NCI-H2107 treated with DMSO at 0.1 percent for 48 hours (cell line): ENCODE results near the gene MCU.
A peak's percentile ranks its signal among the peaks of the same experiment; 100 is the strongest.
"Not testable (repeated sequence)": the region's sequence is repeated elsewhere in the genome, so short reads cannot be mapped to it uniquely, and the experiment has no call there.

ENCODE experiments used
- DNase-seq: peaks from one replicate; lab custom pipeline; 2025; ENCODE audit not compliant: unreplicated experiment; lab: John Stamatoyannopoulos, UW

Gene MCU, protein sequence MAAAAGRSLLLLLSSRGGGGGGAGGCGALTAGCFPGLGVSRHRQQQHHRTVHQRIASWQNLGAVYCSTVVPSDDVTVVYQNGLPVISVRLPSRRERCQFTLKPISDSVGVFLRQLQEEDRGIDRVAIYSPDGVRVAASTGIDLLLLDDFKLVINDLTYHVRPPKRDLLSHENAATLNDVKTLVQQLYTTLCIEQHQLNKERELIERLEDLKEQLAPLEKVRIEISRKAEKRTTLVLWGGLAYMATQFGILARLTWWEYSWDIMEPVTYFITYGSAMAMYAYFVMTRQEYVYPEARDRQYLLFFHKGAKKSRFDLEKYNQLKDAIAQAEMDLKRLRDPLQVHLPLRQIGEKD

DNA sequence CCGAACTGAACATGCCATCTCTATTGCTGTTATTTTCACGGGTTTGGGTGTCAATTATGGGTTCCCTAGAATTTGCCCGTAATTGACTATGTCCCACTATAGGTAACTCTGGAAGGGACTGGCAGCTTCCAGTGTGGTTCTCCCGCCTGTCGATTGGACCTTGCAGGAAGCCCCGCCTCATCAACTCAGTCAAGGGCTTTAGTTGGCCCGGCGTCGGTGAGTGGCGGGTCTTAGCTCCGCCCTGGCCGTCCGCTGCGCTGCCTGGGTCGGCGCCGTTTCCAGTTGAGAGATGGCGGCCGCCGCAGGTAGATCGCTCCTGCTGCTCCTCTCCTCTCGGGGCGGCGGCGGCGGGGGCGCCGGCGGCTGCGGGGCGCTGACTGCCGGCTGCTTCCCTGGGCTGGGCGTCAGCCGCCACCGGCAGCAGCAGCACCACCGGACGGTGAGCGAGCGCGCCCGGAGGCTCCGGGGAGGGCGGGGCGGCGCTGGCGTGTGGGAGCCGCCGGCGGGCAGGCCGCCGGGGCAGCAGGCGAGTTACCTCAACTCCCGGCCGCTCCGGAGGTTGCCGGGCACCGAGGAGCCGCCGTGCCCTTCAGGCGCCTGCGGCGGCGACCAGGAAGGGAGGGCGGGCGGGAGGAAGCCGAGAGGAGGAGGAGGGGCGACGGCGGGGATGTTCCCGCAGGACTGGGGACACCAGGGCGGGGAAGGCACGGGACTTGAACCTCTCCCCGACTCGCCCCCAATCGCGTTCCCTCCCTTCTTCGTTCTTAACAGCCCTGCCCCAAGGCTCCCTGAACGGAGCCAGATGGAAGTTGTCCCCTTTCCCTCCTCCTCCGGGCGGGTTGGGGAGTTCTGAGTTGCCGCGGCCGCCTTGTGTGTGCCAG lies at the start of gene MCU:
TSS of gene MCU (plus strand) at position 281 of the 881 bp plus-strand sequence. CDS start at position 290, 9 bp downstream.
- DNase-seq = peak; percentile 67

DNA sequence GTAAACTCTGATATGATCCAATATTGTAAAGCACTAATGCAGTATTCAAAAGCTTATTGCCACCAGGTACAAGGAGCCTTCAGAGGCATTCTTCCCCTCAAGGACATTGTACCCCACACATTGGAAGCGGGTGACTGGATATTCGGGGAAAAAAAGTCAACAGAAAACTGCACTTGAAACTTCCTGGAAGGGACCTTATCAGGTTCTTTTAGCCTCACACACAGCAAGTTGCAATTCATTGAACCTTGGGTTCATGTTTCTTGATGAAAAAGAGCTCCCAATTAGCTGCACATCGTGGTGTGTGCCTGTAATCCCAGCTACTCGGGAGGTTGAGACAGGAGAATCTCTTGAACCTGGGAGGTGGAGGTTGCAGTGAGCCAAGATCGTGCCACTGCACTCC lies 49.6 kb upstream of the MCU start:
- DNase-seq = no peak

DNA sequence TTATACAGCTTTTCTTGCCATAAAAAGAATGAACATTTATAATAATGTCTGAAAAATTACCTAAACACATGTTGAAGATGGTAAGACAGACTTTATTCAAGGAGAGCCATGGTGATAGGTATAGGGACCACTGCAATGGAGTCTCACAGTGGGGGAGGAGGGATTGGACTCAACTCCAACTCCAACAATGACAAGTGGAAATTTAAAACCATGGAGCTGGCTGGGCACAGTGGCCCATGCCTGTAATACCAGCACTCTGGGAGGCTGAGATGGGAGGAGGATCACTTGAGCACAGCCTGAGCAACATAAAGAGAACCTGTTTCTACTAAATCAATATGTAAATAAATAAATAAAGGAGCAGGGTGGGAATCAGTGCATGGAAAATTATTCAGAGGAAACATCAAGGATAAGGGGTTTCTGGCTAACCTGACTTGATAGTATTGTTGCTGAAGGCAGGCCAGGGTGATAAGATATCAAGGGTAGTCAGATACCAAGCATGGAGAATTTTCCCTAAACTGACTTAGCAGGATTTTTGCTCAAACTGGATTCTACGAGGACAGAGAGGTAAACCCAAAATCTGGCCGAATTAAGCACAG lies 46.6 kb upstream of the MCU start:
- DNase-seq = peak; percentile 7

DNA sequence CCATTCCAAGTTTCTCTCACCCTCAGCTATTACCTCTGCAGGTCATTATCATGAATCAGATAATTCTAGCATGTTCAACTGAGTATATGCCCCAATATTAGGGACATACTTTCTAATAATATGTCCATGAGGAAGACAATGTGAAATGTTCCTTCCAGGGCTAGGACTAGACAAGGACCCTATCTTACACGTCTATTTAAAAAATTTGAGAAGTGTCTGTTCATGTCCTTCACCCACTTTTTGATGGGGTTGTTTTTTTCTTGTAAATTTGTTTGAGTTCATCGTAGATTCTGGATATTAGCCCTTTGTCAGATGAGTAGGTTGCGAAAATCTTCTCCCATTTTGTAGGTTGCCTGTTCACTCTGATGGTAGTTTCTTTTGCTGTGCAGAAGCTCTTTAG lies 45.0 kb upstream of the MCU start:
- not testable (repeated sequence) for DNase-seq

DNA sequence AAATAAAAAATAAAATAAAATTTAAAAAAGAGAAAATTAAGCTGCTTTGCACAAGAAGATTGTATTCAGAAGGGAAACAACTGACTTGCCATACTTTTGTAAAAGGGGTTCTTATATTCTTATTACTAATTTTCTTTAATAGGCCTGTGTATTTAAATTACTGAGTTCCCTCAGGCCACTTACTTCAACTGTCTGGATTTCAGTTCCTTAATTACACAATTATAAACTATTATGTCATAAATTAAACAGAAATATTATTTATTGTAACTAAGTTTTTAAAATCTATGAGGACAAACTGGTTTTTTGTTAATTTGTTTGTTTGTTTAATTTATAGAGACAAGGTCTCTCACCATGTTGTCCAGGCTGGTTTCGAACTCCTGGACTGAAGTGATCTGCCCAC lies 43.6 kb upstream of the MCU start:
- no peak for DNase-seq

DNA sequence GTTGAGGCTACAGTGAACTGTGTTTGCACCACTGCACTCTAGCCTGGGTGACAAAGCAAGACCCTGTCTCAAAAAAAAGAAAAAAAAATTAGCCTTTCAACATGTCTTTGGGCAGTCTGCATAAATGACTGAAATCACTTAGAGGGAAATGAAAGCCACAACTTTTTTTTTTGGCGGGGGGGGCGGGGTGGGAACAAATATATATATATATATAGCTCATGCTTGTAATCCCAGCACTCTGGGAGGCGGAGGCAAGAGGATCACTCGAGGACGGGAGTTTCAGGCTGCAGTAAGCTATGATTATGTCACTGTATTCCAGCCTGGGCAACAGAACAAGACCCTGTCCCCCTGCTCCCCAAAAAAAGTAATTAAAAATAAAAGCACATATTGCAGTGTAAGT lies 42.7 kb upstream of the MCU start:
- DNase-seq = no peak

DNA sequence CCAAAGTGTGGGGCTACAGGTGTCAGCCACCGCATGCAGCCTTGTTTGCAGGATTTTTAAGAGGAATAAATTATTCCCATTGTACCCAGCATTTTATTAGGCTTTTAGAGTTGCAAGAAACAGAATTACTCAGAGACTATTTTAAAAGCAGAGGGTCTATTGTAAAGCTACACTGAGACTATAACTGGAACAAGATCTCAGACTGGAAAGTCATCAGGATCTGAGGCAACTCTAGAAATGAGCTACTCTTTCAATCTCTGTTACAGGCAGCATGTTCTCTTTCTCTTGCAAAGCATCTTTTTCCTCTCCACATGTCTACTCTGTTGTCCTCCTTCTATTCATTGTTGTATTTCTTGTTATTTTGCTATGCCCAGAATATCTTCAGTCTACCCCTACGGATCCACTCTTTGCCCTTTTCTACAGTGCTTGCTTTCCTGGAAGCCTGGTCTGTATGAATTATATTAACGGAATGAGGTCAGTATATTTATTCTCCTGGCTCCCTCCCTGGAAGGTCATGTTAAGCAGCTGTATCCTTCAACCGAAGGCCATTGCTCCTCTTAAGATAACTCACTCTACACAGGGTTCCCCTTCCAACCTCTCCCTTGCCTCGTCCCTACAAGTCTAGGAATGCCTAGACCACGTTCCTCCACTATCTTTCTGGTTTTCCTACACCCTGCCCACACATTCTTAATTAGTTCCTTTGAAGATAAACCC lies 38.4 kb upstream of the MCU start:
- DNase-seq = no peak

DNA sequence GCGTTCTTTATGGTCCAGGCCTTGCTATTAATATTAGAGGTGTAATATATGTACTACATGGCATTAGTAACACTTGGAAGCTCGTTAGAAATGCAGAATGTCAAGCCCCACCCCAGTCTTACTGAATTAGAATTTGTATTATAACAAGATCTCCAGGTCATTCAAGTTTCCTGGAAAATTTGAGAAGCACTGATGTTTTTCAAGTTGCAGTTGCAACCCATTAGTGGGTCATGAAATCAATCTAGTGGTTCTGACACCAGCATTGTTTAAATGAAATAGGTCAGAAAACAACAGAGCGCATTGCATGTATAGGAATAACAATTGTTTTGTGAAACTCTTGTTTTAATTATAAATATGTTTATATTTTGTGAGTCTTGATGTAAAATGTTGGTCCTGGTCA lies 37.2 kb upstream of the MCU start:
- DNase-seq = no peak

DNA sequence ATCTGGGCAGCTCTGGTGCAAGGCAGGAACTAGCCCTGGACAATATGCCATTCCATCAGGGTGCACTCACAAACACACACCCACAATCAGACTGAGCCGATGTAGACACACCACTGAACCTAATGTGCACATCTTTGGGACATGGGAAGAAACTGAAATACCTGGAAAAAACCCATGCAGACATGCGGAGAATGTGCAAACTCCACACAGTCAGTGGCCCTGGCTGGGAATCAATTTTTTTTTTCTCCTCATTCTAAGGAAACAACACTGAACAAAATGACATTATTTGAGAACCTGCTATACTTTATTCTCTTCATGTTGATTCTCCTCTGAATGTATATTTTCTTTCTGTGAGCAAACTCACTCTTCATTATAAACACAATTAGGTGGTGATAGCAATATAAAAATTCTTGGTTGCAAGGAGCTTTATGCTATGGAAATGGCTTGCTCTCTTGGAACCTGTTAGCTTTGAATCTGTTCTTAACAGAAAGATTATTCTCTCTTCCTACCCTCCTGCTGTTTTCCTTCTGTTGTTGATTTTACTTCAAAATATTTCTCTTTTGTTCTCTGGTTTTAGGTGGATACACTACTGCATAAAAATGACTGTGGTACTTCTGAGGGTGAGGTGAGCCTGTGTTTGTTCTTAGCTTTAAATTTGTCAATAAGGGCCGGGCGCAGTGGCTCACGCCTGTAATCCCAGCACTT lies 33.1 kb upstream of the MCU start:
- no peak for DNase-seq

DNA sequence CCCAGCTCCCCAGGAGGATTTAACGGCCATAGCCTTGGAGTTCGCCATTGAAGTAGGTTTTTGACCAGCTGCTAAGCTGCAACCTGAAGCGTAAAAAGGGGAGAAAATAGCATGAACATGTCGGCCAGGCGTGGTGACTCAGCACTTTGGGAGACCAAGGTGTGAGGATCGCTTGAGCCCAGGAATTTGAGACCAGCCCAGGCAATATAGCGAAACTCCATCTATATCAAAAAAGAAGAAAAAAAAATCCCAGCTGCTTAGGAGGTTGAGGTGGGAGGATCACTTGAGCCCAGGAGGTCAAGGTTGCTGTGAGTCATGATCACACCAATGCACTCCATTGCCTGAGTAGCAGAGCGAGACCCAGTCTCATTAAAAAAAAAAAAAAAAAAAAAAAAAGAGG lies 32.2 kb upstream of the MCU start:
- DNase-seq = no peak

DNA sequence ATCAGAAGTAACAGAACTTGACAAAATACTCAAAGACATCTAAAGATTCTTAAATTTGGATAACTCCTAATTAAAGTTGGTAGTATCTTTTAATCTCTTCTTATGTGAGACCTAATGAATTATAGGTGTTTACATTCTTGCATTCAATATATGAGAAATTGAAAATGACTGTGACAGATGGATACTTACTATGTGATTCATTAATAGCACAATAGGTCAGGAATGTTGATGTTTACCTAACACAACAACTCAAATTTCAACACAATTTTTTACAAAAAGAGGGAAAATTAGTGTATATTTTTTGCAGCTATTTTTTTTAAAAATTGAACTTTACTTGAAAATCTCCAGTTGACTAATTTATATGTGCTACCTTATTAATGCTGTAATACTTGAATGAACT lies 31.7 kb upstream of the MCU start:
- no peak for DNase-seq

DNA sequence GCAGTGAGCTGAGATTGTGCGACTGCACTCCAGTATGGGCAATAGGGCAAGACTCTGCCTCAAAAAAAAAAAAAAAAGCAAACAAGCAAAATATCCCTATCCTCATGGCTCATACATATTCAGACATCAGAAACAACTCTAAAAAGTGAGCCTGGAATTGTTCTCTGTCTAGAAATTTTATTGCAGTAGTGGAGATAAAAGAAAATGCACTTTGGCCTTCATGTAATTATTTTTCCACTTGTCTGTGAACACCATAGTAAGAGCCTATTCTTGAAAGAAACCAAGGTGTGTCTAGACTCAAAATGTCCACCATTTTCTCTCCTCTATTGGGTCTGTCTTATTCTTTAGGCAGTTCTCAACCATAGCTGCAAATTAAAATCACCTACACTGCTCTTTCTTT lies 30.5 kb upstream of the MCU start:
- DNase-seq = no peak

DNA sequence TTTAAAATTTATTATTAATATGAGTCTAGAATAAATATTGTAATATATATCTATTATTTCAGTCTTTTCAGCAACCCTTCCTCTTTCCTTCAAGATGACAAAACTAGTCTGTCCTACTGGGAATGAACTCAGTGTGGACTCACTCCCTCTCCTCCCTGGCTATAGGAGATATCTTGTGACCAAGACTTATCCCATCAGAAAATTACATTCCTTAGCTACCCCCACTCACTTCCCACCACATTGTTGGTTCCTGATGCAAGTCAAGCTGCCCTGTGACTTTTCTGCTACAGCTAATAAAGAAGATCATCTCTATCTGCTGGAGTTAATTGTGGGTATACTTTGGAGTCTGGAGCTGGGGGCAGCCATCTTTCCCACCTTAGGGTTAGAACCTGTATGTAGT lies 28.0 kb upstream of the MCU start:
- no peak for DNase-seq

DNA sequence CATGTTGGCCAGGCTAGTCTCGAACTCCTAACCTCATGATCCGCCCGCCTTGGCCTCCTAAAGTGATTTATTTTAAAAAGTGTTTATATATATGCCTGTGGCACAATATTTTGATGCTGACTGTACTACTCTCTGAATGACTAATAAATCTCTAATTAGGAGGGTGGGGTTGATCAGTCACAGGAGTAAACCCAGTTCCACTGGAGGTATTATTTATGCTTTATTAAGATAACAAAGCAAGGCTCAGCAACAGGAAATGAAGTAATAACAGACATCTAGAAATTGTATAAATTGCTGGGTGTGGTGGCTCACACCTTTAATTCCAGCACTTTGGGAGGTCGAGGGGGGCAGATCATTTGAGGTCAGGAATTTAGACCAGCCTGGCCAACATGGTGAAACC lies 26.0 kb upstream of the MCU start:
- no peak for DNase-seq

DNA sequence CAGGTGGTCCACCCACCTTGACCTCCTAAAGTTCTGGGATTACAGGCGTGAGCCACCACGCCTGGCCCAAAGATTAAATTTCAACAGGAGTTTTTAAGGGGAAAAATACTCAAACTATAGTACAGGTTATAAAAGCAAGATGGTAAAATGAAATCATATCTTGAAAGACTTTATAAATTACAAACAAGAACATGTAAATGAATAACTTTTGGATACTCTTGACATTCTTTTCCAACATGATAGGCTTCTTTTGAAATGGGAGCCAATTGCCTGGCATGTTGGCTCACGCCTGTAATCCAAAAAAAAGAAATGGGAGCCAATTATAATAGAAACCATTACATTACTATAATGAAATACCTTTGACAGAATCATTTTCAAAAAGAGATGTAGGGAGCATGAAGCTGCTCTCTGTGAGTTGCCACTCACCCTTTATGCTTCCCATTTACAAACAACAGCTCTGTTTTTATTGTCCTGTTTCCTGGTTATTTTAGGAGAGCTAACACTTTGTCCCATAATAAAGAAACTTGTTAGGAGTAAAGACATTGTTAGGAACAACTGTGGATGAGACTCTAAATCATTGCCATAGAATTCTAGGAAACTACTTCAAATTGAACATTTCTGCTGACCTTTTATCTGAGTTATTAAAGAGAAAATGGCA lies 24.6 kb upstream of the MCU start:
- no peak for DNase-seq

DNA sequence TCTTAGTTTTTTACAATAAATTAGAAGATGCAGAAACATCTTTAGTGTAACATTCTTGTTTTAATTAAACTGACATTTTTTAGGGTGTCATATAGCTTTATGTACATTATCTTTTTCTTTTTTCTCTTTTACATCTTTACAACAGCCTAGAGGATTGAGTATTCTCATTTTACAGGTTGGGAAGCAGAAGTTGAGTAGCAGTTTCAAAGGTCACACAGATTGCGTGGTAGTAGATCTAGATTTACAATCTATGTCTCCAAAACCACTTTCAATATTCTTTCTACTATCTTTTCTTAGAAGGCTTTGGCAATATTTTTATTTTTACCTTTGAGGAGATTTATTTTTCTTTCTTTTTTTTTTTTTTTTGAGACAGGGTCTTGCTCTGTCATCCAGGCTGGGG lies 18.7 kb upstream of the MCU start:
- no peak for DNase-seq

DNA sequence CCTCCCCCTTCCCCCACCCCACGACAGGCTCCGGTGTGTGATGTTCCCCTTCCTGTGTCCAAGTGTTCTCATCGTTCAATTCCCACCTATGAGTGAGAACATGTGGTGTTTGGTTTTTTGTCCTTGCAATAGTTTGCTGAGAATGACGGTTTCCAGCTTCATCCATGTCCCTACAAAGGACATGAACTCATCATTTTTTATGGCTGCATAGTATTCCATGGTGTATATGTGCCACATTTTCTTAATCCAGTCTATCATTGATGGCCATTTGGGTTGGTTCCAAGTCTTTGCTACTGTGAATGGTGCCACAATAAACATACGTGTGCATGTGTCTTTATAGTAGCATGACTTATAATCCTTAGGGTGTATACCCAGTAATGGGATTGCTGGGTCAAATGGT lies 17.8 kb upstream of the MCU start:
- DNase-seq = not testable (repeated sequence)

DNA sequence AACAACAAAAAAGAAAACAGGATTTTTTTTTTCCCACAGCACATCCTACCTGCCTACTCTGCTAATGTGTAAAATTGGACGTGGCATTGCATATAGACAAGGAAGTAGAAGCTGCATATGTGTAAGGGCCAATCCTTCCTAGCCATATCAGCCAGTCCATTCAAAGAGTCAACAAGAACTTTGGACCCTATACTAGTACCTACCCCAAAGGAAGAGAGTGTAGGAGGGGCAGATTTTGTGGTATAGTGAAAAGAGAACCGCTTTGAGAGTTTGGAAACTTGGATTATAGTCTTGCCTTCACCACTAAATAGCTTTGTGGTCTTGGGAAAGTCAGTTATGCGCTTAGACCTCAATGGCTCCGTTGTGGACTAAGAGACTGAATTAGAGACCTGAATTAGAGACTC lies 12.1 kb upstream of the MCU start:
- DNase-seq = no peak

DNA sequence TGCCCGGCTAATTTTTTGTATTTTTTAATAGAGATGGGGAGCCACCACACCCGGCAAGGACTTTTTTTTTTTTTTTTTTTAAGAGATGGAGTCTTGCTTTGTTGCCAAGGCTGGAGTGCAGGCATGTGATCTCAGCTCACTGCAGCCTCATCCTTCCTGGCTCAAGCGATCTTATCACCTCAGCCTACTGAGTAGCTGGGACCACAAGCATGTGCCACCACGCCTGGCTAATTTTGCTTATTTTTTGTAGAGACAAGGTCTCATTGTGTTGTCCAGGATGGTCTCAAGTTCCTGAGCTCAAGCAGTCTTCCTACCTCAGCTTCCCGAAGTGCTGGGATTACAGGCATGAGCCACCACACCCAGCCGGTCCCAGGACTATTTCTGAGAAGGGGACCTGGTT lies 9.3 kb upstream of the MCU start:
- DNase-seq = no peak

DNA sequence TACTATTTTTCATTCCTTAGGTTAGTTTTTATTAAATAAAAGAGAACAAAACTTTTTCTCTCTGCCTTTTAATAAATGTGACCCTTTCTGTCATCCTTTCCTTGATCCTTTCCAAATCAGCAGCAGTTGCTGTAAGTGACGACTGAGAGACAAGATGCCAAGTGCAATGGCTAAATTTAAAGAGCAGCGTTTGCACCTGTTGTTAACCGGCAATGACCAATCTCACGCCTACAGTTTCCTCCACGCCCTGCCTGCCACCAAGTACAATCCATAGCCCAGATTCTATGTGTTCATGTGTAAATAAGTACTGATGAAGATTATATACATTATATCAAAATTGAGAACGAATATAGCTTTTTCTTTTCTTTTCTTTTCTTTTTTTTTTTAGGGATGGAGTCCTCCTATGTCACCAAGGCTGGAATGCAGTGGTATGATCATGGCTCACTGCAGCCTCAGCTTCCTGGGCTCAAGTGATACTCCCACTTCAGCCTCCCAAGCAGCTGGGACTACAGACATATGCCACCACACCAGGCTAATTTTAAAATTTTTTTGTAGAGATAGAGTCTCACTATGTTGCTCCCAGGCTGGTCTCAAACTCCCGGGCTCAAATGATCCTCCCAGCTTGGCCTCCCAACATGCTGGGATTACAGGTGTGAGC lies 6.5 kb upstream of the MCU start:
- no peak for DNase-seq
